ENCODE results near the gene KCNT2.

The KCNT2 gene

GRCh38 chr1:196401891-196402290 is 206.3 kb downstream of the KCNT2 start:
- no peak for DNase-seq (ENCODE audit: low read depth, low spot score)
- ChIA-PET CTCF (no interaction called here), POLR2A (no interaction called here)
- H3K4me3 ChIP-seq (ENCODE audit: low read depth, low read length): no peak overlapping the region
- TF ChIP-seq CTCF (IDR thresholded peaks at IDR 0.05; ENCODE audit: insufficient read depth, low read length, missing control alignments): no peak

DNA sequence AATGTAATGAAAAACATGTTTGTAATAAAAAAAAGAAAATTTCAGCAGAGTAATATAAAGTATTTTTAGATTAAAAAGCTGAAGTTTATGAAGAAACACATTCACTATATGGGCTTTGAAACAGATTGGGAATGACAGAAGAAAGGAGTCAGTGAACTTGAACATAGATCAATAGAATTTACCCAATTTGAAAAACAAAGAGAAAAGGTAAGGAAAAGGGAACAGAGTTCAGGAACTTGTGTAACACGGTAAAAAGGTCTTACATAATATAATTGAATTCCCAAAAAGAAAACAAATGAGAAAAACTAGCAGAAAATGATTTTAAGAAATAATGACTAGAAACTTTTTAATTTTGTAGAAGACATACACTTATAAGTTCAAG is 206.8 kb downstream of the KCNT2 start:
- TF ChIP-seq CTCF (IDR thresholded peaks at IDR 0.05; ENCODE audit: insufficient read depth, low read length, missing control alignments): no peak
- ChIA-PET POLR2A (no interaction called here), CTCF (no interaction called here)
- H3K4me3 ChIP-seq (ENCODE audit: low read depth, low read length): no peak overlapping the region
- no peak for DNase-seq (ENCODE audit: low read depth, low spot score)

GRCh38 chr1:196400478-196401451 is 207.5 kb downstream of the KCNT2 start:
- ChIA-PET CTCF (no interaction called here), POLR2A (no interaction called here)
- no peak for DNase-seq (ENCODE audit: low read depth, low spot score)
- no peak for TF ChIP-seq CTCF (IDR thresholded peaks at IDR 0.05; ENCODE audit: insufficient read depth, low read length, missing control alignments)
- H3K4me3 ChIP-seq (ENCODE audit: low read depth, low read length): no peak overlapping the region

DNA sequence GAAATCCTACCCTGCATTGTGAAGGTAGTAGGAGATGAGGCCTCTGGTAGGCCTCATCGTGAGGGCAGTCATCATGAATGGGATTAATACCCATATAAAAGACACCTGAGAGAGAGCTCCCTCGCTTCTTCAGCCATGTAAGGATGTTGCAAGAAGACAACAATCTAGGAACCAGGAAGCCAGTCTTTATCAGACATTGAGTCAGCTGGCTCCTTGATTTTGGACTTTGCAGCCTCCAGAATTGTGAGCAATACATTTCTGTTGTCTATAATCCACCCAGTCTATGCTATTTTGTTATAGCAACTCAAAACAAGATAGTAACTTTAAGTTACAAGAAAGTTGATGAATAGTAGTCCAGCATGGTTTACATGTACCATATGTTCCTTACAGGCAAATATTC is 208.5 kb downstream of the KCNT2 start:
- POLR2A ChIA-PET: no interaction called here
- no peak overlapping the region for H3K4me3 ChIP-seq (ENCODE audit: low read depth, low read length)
- no peak for DNase-seq (ENCODE audit: low read depth, low spot score)
- no peak for TF ChIP-seq CTCF (IDR thresholded peaks at IDR 0.05; ENCODE audit: insufficient read depth, low read length, missing control alignments)
- CTCF ChIA-PET: no interaction called here

DNA sequence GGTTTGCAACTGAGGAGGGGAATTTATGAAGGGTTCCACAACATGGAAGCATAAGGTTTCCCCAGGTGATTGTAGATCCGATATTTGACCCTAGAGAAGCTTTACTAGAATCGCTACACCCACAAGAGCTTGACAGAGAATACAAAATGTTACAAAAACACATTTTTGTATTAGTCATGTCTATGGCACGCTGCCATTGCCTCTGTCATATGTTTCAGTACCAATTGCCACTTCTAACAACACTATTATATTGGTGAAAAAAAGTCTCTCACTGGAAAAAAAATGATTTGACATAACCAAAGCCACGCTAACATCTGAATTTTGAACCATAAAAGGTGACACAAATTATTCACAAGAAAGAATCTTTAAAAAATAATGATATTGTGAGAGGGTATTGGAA is 214.5 kb downstream of the KCNT2 start:
- no peak for TF ChIP-seq CTCF (IDR thresholded peaks at IDR 0.05; ENCODE audit: insufficient read depth, low read length, missing control alignments)
- ChIA-PET POLR2A (no interaction called here), CTCF (interaction anchor here (1.4 kb wide), 1 partner anchor 18 kb away, joined by 3 read pairs; no protein-coding TSS in a partner anchor)
- no peak overlapping the region for H3K4me3 ChIP-seq (ENCODE audit: low read depth, low read length)
- DNase-seq (ENCODE audit: low read depth, low spot score): no peak

GRCh38 chr1:196393282-196393681 is 215.0 kb downstream of the KCNT2 start:
- no peak for TF ChIP-seq CTCF (IDR thresholded peaks at IDR 0.05; ENCODE audit: insufficient read depth, low read length, missing control alignments)
- POLR2A ChIA-PET: no interaction called here
- H3K4me3 ChIP-seq (ENCODE audit: low read depth, low read length): no peak overlapping the region
- CTCF ChIA-PET: interaction anchor here (1.4 kb wide), 1 partner anchor 17 kb away, joined by 3 read pairs; no protein-coding TSS in a partner anchor
- no peak for DNase-seq (ENCODE audit: low read depth, low spot score)
